NCI-H1417 treated with DMSO at 0.1 percent for 48 hours (cell line): Measurements from ENCODE around the gene TRIO.
"Not testable (repeated sequence)": the region's sequence is repeated elsewhere in the genome, so short reads cannot be mapped to it uniquely, and the experiment has no call there.

Source experiments
- DNase-seq: peaks from one replicate; lab custom pipeline; 2025; lab: John Stamatoyannopoulos, UW

Gene TRIO

DNA sequence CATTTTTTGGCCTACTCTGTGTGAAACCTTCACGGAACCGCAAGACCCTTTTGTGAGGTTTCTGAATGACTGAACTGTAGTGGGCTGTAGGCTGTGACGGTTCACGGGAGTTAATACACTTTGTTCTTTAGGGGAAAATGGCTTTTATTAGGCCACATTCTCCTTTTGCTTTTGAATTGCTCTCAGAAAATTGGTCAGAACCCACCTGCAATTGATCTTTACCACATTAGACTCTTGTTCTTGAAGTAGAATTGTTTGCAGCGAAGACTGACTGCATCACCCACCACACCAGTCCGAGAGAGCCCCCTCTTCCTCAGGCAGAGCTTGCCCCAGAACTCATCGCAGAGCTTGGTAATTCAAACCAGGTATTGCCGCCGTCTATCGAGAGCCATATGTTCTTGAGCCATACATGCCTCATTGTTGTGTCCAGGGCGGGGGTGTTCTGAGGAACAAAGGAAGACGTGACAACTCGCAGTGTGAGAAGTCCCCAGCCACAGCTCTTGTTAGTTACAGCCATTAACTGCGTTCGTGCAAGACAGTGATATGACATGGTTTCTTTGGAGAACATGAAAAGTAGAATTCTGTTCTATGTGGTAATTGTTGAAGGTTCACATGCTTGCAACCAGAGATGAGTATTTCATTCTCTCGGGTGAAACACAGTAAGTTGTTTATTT lies 272.0 kb downstream of the TRIO start:
- DNase-seq = no peak

DNA sequence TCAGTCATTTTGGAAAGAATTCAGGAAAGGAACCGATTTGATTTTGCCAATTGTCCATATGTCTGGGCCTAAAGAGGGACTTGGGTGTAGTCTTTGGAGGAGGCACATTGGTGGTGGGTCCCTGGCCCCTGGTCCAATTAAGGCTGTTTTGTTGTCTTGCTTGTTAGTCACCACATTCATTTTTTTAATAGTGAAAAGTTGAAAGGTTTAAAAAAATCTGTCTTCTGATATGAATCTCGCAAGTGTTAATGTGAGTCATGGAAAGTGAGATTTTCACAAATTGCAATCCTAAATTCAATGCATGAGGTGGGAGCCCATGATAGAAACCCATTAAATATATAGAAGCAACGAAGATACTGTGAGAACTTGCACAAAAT lies 272.5 kb downstream of the TRIO start:
- no peak for DNase-seq

DNA sequence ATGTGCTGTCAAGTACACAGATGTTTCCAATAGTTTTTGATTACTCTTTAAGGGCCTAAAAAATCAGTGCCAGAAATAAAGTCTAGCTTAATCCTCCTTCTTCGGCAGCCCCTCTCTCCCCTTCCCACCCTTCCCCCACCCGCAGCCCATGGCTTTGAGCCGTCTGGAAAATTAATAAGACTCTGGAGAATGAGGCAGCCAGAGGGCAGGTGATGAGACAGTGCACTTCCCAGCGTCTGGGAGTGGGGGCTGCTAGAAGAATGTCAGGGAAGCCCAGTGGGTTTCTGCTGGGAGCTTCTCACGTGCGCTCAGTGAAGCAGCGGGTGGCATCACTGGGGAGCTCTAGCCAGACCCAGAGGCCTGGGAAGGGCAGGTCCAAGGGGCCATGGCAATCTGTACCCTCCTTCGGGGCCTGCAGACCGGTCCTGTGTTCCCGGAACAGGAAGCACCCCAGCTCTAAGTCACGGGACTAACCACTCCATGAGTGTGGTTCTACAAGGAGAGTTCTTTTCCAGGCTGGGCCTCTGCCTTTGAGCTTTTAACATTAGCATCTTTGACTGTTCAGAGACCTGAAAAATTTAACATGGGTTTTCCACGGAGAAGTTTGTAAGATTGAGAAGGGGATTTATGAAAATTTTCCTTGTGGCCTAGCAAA lies 273.6 kb downstream of the TRIO start:
- DNase-seq = no peak

DNA sequence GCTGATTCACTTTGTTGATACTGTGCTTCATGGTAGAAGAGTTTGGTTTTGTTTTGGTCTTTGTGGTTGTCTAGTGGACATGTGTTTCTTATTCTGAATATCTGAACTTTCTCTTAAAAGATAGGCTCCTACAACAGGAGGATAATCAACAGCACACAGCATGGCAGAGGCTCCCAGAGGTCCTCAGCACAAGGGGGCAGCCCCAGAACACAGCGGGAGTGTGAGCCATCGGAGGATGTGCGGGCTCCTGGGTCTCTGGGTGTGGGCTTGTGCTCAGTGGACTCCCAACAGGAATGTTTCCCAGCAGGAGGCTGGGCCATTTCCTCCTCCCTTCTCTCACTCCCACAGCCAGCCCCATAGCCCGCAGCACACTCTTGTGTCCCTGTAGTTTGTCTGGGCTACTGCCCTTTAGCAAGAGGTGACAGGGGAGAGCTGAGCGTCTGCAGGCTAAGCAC lies 274.2 kb downstream of the TRIO start:
- no peak for DNase-seq

DNA sequence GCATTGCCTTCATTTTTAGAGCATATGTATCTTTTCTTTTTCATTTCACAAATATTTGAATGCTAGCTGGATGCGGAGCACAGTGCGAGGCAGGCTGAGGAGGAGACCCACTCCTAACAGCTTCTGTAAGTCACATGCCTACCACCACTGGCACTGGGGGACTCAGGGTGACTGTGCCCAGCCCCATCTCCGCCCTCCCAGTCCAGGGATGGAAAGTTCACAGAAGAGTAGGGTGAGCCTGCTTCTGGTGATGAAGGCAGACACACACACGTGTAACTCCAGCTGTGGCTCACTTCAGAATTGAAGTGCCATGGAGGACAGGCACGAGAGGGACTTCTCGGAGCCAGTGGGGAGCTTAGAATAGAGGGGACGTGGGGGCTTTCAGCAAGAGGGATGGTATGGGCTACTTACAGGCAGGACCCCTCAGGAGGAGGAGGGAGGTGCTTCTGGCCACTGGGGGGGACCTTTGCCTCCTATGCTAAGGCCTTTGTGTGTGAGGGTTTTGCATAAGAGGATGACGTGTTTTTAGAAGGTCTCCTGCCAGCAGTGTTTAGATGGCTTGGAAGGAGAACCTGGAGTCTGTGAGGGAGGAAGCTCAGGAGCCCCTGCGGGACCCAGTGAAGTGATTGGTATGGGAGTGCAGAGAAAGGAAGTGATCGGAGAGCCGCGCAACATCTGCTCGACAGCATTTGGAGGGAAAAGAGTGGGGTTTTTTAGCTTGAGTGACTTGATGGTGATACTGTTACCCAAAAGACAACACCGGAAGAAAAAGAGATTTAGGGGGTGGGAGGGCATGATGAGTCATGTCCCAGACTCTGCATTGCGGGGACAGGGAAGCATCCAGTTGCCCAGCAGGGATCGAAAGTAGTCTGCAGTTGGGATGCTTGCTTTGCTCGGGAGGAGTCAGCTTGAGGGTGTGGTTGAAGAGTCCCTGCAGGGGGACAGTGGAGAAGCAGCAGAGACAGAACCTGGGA lies 274.9 kb downstream of the TRIO start:
- DNase-seq = no peak

DNA sequence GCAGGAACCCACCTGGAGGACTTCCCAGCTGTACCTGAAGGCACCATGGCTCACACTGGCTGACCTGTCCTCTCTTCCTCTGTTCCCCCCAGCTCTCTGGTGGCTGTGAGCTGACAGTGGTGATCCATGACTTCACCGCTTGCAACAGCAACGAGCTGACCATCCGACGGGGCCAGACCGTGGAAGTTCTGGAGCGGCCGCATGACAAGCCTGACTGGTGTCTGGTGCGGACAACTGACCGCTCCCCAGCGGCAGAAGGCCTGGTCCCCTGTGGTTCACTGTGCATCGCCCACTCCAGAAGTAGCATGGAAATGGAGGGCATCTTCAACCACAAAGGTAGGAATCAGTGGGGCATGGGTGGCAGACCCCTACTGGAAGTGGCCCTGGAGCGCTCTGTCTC lies 276.5 kb downstream of the TRIO start:
- DNase-seq = no peak

DNA sequence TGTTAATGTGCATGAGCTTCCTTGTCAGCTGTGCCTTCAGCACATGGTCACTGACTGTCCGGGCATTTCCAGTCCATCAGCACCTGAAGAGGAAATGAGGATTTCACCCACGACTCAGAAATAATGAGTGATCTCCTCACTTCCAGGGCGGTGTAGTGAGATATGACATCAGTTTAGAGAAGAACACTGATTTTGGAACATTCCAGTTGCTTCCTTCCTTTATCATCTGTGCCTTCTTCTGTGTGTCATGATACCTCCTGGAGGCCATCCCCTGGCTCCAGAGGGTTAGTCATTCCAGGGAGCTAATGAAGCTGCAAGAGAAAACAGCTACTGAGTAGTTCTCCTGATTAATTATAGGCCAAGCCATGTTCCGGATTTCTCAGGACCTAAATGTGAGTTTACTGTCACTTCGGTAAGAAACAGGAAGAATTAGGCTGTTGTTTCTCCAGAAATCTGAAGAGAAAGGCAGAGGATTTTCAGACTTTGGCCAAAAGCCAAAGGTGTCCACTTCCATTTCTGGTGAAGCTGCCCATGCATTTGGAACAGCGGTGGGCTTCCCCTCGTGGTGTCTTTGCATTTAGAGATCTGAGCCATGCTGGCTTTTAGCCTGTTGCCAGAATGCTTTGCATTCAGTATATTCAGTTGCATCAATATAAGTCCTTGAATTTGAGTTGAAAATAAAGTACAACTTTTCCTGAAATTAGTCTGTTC lies 277.1 kb downstream of the TRIO start:
- no peak for DNase-seq

DNA sequence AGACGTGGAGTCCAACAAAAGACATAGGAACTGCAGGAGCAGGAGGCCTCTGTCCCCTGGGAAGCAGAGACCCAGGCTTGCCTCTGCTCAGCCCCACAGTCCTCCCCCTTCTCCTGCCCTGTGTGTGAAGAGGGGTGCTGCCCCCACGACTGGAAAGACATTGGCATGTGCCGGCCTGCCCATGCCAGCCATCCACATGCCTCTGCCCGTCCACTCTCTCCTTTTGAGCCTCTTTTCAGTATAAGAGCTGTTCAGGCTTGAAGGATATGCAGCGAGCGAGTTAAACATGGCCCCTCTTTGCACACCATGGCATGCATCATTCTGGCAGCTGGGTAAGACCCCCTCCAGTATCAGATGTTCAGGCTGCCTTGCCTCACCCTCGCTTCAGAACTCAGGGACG lies 278.7 kb downstream of the TRIO start:
- DNase-seq = no peak

DNA sequence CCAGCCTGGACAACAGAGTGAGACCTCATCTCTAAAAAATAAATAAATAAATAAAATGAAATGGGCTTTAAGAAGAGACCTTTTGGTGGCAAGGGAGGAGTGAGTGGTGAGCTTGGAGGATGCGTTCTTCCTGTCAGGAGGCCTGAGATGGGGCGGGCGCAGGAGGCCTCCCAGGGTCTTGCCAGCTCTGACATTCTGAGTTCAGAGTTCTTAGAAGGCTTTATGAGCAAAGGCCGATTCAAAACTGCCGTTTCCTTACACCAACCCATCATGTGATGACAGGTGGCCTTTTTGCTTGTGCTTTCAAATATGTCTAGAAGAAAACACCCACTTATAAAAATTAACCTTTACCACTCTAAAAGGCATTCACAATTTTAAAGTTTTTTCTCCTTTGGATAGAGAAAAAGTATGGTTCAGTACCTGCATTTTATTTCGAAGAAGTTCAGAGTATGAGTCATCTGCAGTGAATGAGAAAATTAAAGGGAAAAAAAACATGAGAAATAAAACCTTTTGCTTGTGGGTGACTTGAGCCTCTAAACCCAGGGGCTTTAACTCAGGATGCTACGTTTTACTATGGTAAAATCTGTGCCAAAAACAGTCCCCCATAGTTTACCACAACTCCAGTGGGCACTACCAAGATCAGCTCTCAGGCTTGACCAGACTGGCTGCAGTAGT lies 281.0 kb downstream of the TRIO start:
- DNase-seq = no peak

DNA sequence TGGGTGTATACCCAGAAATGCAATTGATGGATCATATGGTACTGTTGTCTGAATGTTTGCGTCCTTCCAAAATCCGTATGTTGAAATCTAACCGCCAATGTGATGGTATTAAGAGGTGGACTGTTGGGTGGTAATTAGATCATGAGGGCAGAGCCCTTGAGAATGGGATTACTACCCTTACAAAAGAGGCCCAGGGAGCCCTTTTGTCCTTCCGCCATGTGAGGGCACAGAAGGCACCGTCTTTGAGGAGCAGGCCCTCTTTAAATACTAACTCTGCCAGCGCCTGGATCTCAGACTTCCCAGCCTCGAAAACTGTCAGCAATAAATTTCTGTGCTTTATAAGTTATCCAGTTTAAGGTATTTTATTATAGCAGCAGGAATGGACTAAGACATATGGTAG lies 282.4 kb downstream of the TRIO start:
- no peak for DNase-seq

DNA sequence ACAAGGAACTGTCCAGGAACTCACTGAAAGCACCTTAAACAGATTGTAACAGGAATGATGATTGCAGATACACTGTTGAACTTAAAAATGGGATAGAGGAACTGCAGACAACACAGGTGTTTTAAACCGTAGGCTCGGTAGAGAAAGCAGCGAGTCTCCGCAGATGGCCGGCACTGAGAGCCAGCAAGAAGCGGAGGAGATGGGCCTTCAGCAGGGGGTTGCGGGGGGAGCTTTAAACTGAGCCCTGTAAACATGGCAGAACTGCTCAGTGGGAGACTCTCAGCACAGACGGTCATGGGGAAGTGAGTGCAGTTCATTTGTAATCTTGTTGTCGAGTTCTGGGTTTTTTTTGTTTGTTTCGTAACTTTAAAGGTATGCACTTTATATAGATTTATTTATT lies 283.4 kb downstream of the TRIO start:
- DNase-seq = no peak

DNA sequence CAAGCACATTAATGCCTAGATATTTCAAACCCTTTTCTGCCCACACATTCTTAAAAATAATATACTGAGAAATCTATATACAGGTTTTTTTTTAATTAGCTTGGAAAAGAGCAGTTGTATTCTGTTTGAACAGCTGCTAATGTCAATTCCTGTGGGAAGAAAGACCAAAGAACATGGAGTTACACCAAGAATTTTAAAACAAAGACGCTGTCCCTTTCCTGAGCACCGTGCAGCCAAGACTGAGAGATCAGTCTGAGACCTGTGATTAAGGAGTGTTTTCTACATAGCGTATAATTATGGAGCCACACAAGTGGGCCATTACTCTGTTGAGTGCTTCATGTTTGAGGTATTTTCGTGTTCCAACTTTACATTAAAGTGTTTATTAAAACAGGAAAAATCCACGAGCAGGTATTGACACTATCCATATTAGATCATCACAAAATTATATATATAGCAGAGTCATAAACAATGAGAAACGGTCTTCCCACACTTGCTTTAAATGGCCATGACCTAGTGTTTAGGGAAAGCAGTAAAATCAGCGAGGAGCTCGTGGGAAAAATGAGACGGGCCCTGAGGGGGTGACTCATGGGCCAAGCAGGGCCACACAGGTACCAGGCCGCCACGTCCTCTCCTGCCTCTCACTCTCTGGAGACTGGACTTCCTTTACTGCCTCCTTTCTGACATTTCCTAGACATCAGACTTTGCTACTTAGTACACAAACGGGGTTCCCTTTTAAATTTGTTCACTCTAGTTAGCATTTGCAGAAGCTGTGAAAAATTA lies 285.4 kb downstream of the TRIO start:
- peak; percentile 82 for DNase-seq

DNA sequence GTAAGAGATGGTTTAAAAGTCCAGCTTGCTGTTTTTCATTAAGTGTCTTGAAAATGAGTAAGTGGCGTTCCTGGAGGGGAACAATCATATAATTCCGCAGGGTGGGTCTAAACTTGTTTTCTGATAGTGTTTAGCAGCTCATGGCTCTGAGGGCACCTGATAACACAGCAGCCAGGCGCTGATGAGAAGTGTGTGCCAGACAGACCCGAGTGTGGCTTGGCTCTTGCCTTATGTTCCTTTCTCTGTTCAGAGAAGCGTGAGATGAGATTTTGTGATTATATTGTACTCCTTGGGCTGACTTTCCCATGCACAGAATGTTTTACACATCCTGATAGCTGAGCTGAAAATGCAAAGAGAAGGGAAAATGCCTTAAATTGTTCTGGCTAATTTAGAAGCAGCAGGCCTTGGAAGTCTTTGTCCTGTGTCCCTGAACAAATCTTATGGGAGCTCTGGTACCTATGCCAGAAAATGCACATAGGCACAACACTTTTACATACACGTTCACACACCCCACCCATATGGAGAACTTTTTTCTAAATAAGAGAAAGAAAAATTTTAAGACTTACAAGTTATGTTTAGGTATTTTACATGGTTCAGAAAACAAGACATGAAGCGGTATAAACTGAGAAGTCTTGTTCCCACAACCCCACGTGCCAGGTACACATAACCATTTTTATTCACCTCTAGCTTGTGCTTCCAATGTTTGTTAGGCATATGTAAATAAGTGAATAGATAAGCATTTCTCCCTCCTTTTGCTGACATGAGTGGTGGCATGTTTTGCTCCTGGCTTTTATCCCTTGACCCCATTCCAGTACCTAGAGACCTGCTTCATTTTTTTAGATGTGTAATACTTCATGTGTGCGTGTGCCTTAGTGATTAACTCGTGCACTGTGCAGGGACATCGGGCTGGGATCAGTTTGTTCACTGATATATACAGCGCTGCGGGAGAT lies 286.2 kb downstream of the TRIO start:
- DNase-seq = no peak

DNA sequence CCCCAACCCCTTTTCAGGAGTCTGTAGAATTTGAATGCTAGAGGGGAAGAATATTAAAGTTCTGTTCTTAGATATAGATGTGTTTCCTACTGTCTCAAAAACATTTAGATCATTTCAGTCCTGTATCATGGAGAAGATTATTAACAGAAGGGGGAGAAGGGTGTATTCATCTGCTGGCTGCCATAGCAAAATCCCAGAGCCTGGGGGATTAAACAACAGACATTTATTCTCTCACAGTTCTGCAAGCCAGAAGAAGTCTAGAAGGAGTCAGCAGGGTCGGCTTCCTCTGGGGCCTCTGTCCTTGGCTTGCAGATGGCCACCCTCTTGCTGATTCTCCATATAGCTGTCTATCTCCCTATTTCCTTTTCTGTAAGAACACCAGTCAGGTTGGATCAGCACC lies 288.4 kb downstream of the TRIO start:
- DNase-seq = no peak

DNA sequence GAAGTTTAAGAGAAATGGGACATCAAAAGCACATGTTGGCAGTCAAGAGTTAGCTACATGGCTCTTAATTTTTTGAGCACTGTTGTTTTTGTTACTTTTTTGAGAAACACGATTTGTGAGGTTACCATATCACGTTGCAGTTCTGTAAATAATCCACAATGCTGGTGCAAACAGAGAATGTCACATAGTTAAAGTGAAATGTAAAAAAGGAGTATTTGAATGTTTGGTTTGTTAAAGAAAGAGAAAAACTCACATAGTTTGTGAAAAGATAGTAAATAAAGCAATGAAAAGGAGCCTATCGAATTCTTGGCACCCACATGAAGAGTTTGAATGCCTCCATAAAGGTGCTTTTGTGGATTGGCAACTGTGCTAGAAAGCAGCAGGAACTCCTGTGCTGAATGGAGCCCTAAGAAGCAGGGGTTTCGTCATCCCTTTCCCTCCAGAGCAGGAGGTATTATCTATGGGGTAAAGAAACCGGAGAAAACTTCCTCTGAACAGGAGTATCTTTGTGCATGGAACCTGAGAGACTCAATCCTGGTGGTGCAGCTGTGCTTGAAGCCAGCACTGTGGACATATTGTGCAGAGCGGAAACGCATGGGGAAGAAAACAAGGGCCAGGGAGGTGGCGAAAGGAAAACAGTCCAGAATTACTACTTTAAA lies 289.9 kb downstream of the TRIO start:
- DNase-seq = no peak

DNA sequence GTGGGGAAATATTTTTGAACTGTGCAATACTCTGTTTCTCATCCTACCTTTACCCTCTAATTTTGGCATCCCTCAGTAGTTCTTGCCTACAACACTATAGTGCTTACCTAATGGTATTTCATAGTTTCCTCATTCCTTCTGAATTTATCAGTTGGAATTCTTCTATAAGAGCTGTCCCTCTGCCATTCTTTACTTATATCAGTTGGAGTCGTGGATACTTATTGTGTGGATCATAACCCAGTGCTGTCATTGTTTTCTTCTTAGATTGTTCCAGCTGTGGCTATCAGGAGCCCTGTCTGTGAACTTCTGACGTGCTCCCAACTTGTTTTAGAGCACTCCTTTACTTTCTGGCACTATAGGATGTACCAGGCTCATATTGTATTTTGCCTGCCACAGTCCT lies 292.3 kb downstream of the TRIO start:
- no peak for DNase-seq

DNA sequence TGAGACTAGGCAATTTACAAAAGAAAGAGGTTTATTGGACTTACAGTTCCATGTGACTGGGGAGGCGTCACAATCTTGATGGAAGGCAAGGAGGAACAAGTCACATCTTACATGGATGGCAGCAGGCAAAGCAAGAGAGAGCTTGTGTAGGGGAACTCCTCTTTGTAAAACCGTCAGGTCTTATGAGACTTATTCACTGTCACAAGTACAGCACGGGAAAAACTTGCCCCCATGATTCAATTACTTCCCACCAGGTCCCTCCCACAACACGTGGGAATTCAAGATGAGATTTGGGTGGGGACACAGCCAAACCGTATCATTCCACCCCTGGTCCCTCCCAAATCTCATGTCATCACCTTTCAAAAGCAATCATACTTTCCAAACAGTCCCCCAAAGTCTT lies 293.0 kb downstream of the TRIO start:
- not testable (repeated sequence) for DNase-seq

DNA sequence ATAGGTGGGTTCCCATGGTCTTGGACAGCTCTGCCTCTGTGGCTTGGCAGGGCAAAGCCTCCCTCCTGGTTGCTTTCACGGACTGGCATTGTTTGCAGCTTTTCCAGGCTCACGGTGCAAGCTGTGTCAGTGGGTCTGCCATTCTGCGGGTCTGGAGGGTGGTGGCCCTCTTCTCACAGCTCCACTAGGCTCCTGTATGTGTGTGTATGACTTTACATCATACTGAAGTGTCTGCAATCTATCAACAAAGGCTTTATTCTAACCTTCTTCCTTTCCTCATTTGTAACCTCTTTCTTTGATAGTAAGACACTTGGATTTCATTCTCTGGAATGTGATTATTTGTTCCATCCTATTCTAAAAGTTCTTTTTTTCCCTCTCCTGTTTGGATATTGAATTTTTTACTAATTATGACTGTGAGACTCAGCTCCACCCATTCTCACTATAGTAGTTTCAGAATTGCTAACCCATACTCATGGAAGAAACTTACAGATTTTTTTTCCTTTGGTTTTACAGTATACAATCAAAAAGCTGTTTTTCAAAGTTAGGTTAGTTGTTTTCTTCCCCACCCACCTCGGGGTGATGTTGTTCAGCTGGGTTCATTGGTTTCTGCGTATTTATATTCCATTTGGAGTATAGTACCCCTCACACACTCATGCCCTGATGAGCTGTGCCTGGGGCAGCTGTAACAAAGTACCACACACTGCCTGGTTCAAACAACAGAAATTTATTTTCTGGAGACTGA lies 293.8 kb downstream of the TRIO start:
- no peak for DNase-seq
